IMR-90 (cell line): ENCODE measurements around the gene ANKRD33B. TPM values are rescaled to one million over a fixed set of nuclear protein-coding genes. Genes with fewer than 3 reads are reported as not detected.

Experiments
- ATAC-seq: fragments of 200-7000 bp; cut with Tn5 transposase; 2 replicates; pipeline ENCODE4 v1.9.1; 2020; ENCODE audit warnings: low read depth, mild to moderate bottlenecking, moderate library complexity
- BruUV-seq: library from RNA; stranded (reverse); fragments of 400-500 nt; replicated peaks from 2 replicates; lab custom pipeline; 2021; lab: Mats Ljungman, UMichigan
- CTCF ChIA-PET: fragments of 300-600 bp; formaldehyde crosslinking; extraction: SDS; loops from one replicate; lab custom pipeline; 2021; ENCODE audit warnings: antibody characterized with exemption; lab: Yijun Ruan, JAX
- POLR2A ChIA-PET: fragments of 300-600 bp; sonication (Branson Sonifier 250); formaldehyde crosslinking; loops from one replicate; lab custom pipeline; 2022; ENCODE audit warnings: antibody characterized with exemption; ENCODE audit not compliant: unreplicated experiment; lab: Charles Lee
- DNase-seq: peaks from one replicate; pipeline ENCODE4 v3.0.0; 2013
- H2AFZ ChIP-seq: replicated peaks from 2 replicates; pipeline ENCODE3; 2013; ENCODE audit warnings: low read length, mild to moderate bottlenecking; ENCODE audit not compliant: poor library complexity
- H2AK5ac ChIP-seq: 2 replicates; pipeline ENCODE4 v1.6.1; 2013; ENCODE audit warnings: low read depth, low read length, inconsistent platforms
- H2AK9ac ChIP-seq: replicated peaks from 2 replicates; pipeline ENCODE3; 2013; ENCODE audit warnings: mild to moderate bottlenecking, low read depth, low read length, moderate library complexity; ENCODE audit not compliant: poor library complexity
- H2BK120ac ChIP-seq: 2 replicates; pipeline ENCODE4 v1.6.1; 2013; ENCODE audit warnings: low read depth, low read length, inconsistent platforms
- H2BK15ac ChIP-seq: 3 replicates; pipeline ENCODE4 v1.6.1; 2013; ENCODE audit warnings: low read depth, low read length, inconsistent platforms
- H2BK20ac ChIP-seq: 2 replicates; pipeline ENCODE4 v1.6.1; 2013; ENCODE audit warnings: low read depth, mild to moderate bottlenecking, inconsistent platforms, low read length, moderate library complexity
- H2BK5ac ChIP-seq: 2 replicates; pipeline ENCODE4 v1.6.1; 2013; ENCODE audit warnings: mild to moderate bottlenecking, low read depth, low read length, inconsistent platforms; ENCODE audit not compliant: poor library complexity, severe bottlenecking
- H3K14ac ChIP-seq: replicated peaks from 2 replicates; pipeline ENCODE4 v1.6.1; 2013; ENCODE audit warnings: low read depth, low read length, inconsistent platforms
- H3K18ac ChIP-seq: 2 replicates; pipeline ENCODE4 v1.6.1; 2013; ENCODE audit warnings: low read depth, low read length, control low read depth
- H3K23ac ChIP-seq: 2 replicates; pipeline ENCODE4 v1.6.1; 2013; ENCODE audit warnings: low read depth, low read length, inconsistent platforms
- H3K27ac ChIP-seq: 2 replicates; pipeline ENCODE4 v1.5.1; 2013; ENCODE audit warnings: mild to moderate bottlenecking, control low read depth, low read length; ENCODE audit not compliant: insufficient read depth
- H3K27me3 ChIP-seq: 2 replicates; pipeline ENCODE4 v1.6.1; 2013; ENCODE audit warnings: low read length; ENCODE audit not compliant: control insufficient read depth, insufficient read depth
- H3K36me3 ChIP-seq: 2 replicates; pipeline ENCODE4 v1.6.1; 2013; ENCODE audit warnings: low read length, mixed read lengths; ENCODE audit not compliant: control insufficient read depth, insufficient read depth
- H3K4ac ChIP-seq: 2 replicates; pipeline ENCODE4 v1.6.1; 2013; ENCODE audit warnings: low read depth, low read length, inconsistent platforms
- H3K4me1 ChIP-seq: 2 replicates; pipeline ENCODE4 v1.6.1; 2013; ENCODE audit warnings: low read length, mixed read lengths; ENCODE audit not compliant: control insufficient read depth, insufficient read depth
- H3K4me2 ChIP-seq: 2 replicates; pipeline ENCODE4 v1.6.1; 2013; ENCODE audit warnings: low read depth, mild to moderate bottlenecking, control low read depth, low read length, moderate library complexity
- H3K4me3 ChIP-seq: 2 replicates; pipeline ENCODE4 v1.5.1; 2013; ENCODE audit warnings: low read depth, mild to moderate bottlenecking, control low read depth, low read length, moderate library complexity; ENCODE audit not compliant: insufficient read depth
- H3K56ac ChIP-seq: 2 replicates; pipeline ENCODE4 v1.6.1; 2013; ENCODE audit warnings: low read length, inconsistent platforms; ENCODE audit not compliant: insufficient read depth; ENCODE audit errors: extremely low read depth
- H3K79me1 ChIP-seq, 2 experiments: 2 replicates each; pipeline ENCODE4 v1.6.1; 2013; ENCODE audit warnings: low read length in 2 of 2, inconsistent platforms in 1 of 2, low read depth in 1 of 2
- H3K9ac ChIP-seq: 2 replicates; pipeline ENCODE4 v1.6.1; 2013; ENCODE audit warnings: low read depth, low read length, control low read depth
- H3K9me1 ChIP-seq: 2 replicates; pipeline ENCODE4 v1.6.1; 2013; ENCODE audit warnings: low read length, inconsistent platforms; ENCODE audit not compliant: insufficient read depth
- H3K9me3 ChIP-seq: 2 replicates; pipeline ENCODE4 v1.6.1; 2013; ENCODE audit warnings: low read length; ENCODE audit not compliant: control insufficient read depth, insufficient read depth
- H4K20me1 ChIP-seq: 2 replicates; pipeline ENCODE4 v1.6.1; 2013; ENCODE audit warnings: low read length, inconsistent platforms; ENCODE audit not compliant: insufficient read depth
- H4K5ac ChIP-seq: 2 replicates; pipeline ENCODE4 v1.6.1; 2013; ENCODE audit warnings: mild to moderate bottlenecking, low read depth, low read length, control low read depth
- H4K8ac ChIP-seq, 2 experiments: 2 replicates each; pipeline ENCODE4 v1.6.1; 2013; ENCODE audit warnings: low read depth in 2 of 2, low read length in 2 of 2, control low read depth in 1 of 2, inconsistent platforms in 1 of 2
- H4K91ac ChIP-seq: 2 replicates; pipeline ENCODE4 v1.6.1; 2013; ENCODE audit warnings: low read depth, low read length, inconsistent platforms; ENCODE audit not compliant: insufficient read depth
- RAD21 ChIP-seq: IDR thresholded peaks from 2 replicates; pipeline ENCODE4 v1.6.1; 2012; ENCODE audit warnings: low read length, improper control_type of control experiment
- WGBS, 2 experiments: methylation state at CpG; one replicate each; pipeline versions ENCODE4 v1.1.5 to v1.1.7; 2013; ENCODE audit warnings: missing lambda C conversion rate in 2 of 2; ENCODE audit not compliant: insufficient read length in 1 of 2; ENCODE audit errors: extremely low coverage in 2 of 2; 5-methylcytosine and 5-hydroxymethylcytosine counted together
- dilution Hi-C: fragments of 300-500 bp; cut with HindIII; formaldehyde crosslinking; loops from one replicate; pipeline ENCODE4 v1.14.3; 2018; ENCODE audit warnings: low sequenced_read_pairs; ENCODE audit not compliant: unreplicated experiment
- in situ Hi-C: fragments of 300-500 bp; cut with MboI; formaldehyde crosslinking; loops from 3 replicates; pipeline ENCODE4 v1.14.3; 2019; ENCODE audit warnings: low sequenced_read_pairs, inconsistent platforms, mixed read lengths
- intact Hi-C: fragments of 100-400 bp; cut with micrococcal nuclease; formaldehyde crosslinking; loops from 2 replicates; pipeline ENCODE4 v1.10.0; 2022
- polyA plus RNA-seq, 3 experiments: library from polyadenylated mRNA; depleted of rRNA; stranded (reverse); fragments of >200 nt; gene quantifications; 2 replicates each; pipeline ENCODE4 v1.2.3, GENCODE V29; 2012; ENCODE audit warnings: low replicate concordance in 1 of 3
- total RNA-seq: library from RNA; depleted of rRNA; stranded (reverse); fragments of >200 nt; gene quantifications from 2 replicates; pipeline ENCODE4 v1.2.3, GENCODE V29; 2012

ANKRD33B gene
- total and polyA plus RNA-seq, 2 of the 4 experiments (the other 2 are of a cell fraction) = 2.5 to 3.3 TPM

DNA sequence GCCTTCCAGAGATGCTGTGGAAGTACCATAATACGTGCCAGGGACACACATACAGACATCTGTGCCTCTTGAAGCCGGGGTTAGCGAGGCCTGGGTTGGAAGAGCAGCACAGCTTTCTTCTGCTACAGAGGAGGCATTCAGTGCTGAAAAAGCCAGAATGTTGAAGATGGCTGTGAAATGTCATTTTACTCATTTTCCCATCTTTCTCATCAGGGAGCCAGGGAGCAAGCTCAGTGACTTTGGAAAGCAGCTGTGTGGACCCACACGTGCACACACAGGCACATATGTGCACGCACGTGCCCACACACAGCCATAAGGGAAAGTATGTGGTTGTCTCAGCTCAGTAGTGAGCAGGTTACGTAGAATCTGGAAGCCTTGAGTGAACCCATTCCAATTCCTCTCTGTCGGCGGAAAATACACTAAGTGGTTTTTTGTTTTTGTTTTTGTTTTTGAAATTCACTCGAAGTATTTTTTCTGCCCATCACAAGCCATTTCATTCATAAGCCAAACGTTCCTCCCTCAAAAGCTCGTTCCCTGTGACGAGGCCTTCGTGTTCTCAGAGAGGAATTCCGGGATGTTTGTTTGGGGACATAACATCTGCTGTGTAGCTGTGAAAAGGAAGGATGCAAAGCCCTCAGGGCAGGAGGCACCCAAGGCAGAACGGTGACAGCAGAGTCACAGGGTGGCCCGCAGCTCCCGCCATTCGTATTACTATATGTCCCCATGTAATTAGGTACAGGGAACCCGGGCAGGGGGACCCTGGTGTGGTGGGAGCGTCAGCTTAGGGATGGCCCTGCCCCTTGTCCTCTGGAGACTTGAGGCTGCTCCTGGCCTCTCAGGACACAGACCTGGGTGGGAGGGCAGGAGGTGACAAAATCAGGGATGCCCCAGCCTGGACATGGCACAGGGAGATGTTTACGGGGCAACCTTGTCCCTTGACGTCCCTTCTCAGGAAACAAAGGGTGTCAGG lies 29.0 kb upstream of the ANKRD33B start:
- CTCF ChIA-PET = no interaction called here
- Histone ChIP-seq H2BK5ac (no peak overlapping the region), H3K9ac (no peak overlapping the region), H2BK120ac (no peak overlapping the region; the same call in 1 of the 2 replicates), H2BK20ac (no peak overlapping the region), H3K4me2 (no peak overlapping the region), H3K9me1 (peaks cover 4% of the 10 kb centered on the region; the same call in 1 of the 2 replicates), H3K14ac (no peak overlapping the region), H2AK9ac (no peak overlapping the region), H3K4me1 (peaks cover 12% of the 10 kb centered on the region), H3K56ac (no peak overlapping the region), H2AFZ (peak overlapping the region; percentile 69), H3K4me3 (no peak overlapping the region), H3K27me3 (no peaks in the 10 kb centered on the region), H2BK15ac (no peak overlapping the region), H3K18ac (no peak overlapping the region), H4K5ac (no peak overlapping the region), H2AK5ac (peak overlapping the region; percentile 58; the same call in 1 of the 2 replicates), H3K79me1 (no peaks in the 10 kb centered on the region), H3K23ac (no peak overlapping the region), H4K91ac (no peak overlapping the region), H3K4ac (0 out of 2 replicates have a peak overlapping the region, but pooled peaks have one; percentile 66), H3K9me3 (no peaks in the 10 kb centered on the region), H4K8ac (no peak overlapping the region), H4K20me1 (no peaks in the 10 kb centered on the region), H3K36me3 (no peaks in the 10 kb centered on the region), H3K27ac (no peak overlapping the region)
- no peak for ATAC-seq
- BruUV-seq = no TSS peak
- 91% methylated on average over 4 of the region's 23 CpGs; no CpG with 5 or more reads in 1 of the 2 experiments for WGBS, 2 experiments
- POLR2A ChIA-PET = no interaction called here
- TF ChIP-seq RAD21 = no peak
- intact Hi-C loops (no loop called here), in situ Hi-C loops (no loop called here), dilution Hi-C loops (no loop called here)
- DNase-seq = no peak
